H1 (cell line): ENCODE data around the gene FBXO44. TPM values are rescaled to one million over a fixed set of nuclear protein-coding genes. Genes with fewer than 3 reads are reported as not detected.
"Not testable (repeated sequence)": the region's sequence is repeated elsewhere in the genome, so short reads cannot be mapped to it uniquely, and the experiment has no call there.

Source experiments
- CTCF ChIA-PET: fragments of 300-600 bp; sonication (Branson Sonifier 250); formaldehyde crosslinking; loops from one replicate; lab custom pipeline; 2021; ENCODE audit not compliant: partially characterized antibody; lab: Charles Lee
- POLR2A ChIA-PET: fragments of 300-600 bp; sonication (Branson Sonifier 250); formaldehyde crosslinking; loops from one replicate; lab custom pipeline; 2021; ENCODE audit warnings: inconsistent platforms; ENCODE audit not compliant: partially characterized antibody; lab: Charles Lee
- DNase-seq, 2 experiments: peaks; one replicate each; pipeline versions ENCODE4 v3.0.0 to v3.0.0-alpha.2; 2010 to 2022; ENCODE audit warnings: low spot score in 2 of 2, low read depth in 1 of 2, mixed read lengths in 1 of 2
- FAIRE-seq: peaks from 2 replicates; lab custom pipeline; 2011; peaks lifted over from hg19 to GRCh38; lab: Jason Lieb, UNC
- H2AFZ ChIP-seq: 2 replicates; pipeline ENCODE4 v1.8.1; 2012; ENCODE audit warnings: low read length, inconsistent platforms
- H2AK5ac ChIP-seq: 2 replicates; pipeline ENCODE4 v1.6.1; 2013; ENCODE audit warnings: low read depth, low read length
- H2BK120ac ChIP-seq: replicated peaks from 2 replicates; pipeline ENCODE3; 2013; ENCODE audit warnings: low read depth, low read length, inconsistent platforms
- H2BK12ac ChIP-seq: 2 replicates; pipeline ENCODE4 v1.6.1; 2013; ENCODE audit warnings: low read depth, low read length
- H2BK15ac ChIP-seq: 2 replicates; pipeline ENCODE4 v1.6.1; 2013; ENCODE audit warnings: low read length
- H2BK20ac ChIP-seq: 2 replicates; pipeline ENCODE4 v1.6.1; 2013; ENCODE audit warnings: low read length
- H2BK5ac ChIP-seq: 2 replicates; pipeline ENCODE4 v1.6.1; 2013; ENCODE audit warnings: low read depth, low read length
- H3K14ac ChIP-seq: 2 replicates; pipeline ENCODE4 v1.6.1; 2013; ENCODE audit warnings: inconsistent platforms; ENCODE audit not compliant: insufficient read length
- H3K18ac ChIP-seq: 2 replicates; pipeline ENCODE4 v1.6.1; 2013; ENCODE audit warnings: low read length; ENCODE audit errors: extremely low read depth
- H3K23ac ChIP-seq: 2 replicates; pipeline ENCODE4 v1.6.1; 2013; ENCODE audit warnings: inconsistent platforms; ENCODE audit not compliant: insufficient read length
- H3K23me2 ChIP-seq: 2 replicates; pipeline ENCODE4 v1.6.1; 2013; ENCODE audit warnings: low read depth, low read length
- H3K27ac ChIP-seq: 2 replicates; pipeline ENCODE4 v1.6.1; 2011; ENCODE audit warnings: low read depth, low read length, inconsistent platforms
- H3K27me3 ChIP-seq, 4 experiments: replicated peaks in 1 of 4; 1 replicate in 1 of 4; 2 replicates in 3 of 4; pipeline versions ENCODE4 v1.6.1 to v1.8.1; 2011 to 2013; ENCODE audit warnings: low read length in 3 of 4, mild to moderate bottlenecking in 3 of 4, inconsistent platforms in 2 of 4, mixed read lengths in 2 of 4, moderate library complexity in 1 of 4; ENCODE audit not compliant: control insufficient read depth in 3 of 4, insufficient read depth in 3 of 4; ENCODE audit errors: extremely low read depth in 1 of 4
- H3K36me3 ChIP-seq, 4 experiments: 2 replicates each; pipeline versions ENCODE4 v1.6.1 to v1.8.1; 2011 to 2013; ENCODE audit warnings: mild to moderate bottlenecking in 4 of 4, low read length in 3 of 4, moderate library complexity in 2 of 4, control low read depth in 1 of 4, inconsistent platforms in 1 of 4; ENCODE audit not compliant: insufficient read depth in 4 of 4, control insufficient read depth in 2 of 4
- H3K4ac ChIP-seq: replicated peaks from 2 replicates; pipeline ENCODE3; 2013; ENCODE audit warnings: low read length, low read depth, mixed read lengths, inconsistent platforms; ENCODE audit not compliant: insufficient read length
- H3K4me1 ChIP-seq, 4 experiments: replicated peaks in 1 of 4; 1 replicate in 1 of 4; 2 replicates in 3 of 4; pipeline versions ENCODE4 v1.6.1 to v1.8.1; 2011 to 2013; ENCODE audit warnings: low read length in 3 of 4, inconsistent platforms in 2 of 4, mixed read lengths in 1 of 4; ENCODE audit not compliant: insufficient read depth in 4 of 4, control insufficient read depth in 3 of 4
- H3K4me2 ChIP-seq, 2 experiments: 2 replicates each; pipeline versions ENCODE4 v1.6.1 to v1.8.1; 2011 to 2013; ENCODE audit warnings: low read depth in 2 of 2, low read length in 2 of 2, control low read depth in 1 of 2, inconsistent platforms in 1 of 2, mild to moderate bottlenecking in 1 of 2; ENCODE audit not compliant: insufficient read depth in 1 of 2
- H3K4me3 ChIP-seq, 4 experiments: fragments of 200-600, 300-600 bp in 1 of 4; sonication (generic), shearing (Covaris generic), sonication (Bioruptor Twin) in 1 of 4; 2 replicates each; pipeline versions ENCODE4 v1.5.1 to v1.8.1; 2011 to 2016; ENCODE audit warnings: low read length in 4 of 4, low read depth in 3 of 4, control low read depth in 2 of 4, inconsistent platforms in 2 of 4, mild to moderate bottlenecking in 2 of 4, mixed read lengths in 1 of 4, moderate library complexity in 1 of 4; ENCODE audit not compliant: insufficient read depth in 2 of 4; ENCODE audit errors: extremely low read depth in 1 of 4
- H3K56ac ChIP-seq: replicated peaks from 2 replicates; pipeline ENCODE3; 2013; ENCODE audit warnings: low read depth, mild to moderate bottlenecking, mixed read lengths, low read length, inconsistent platforms; ENCODE audit not compliant: insufficient read length
- H3K79me1 ChIP-seq: 2 replicates; pipeline ENCODE4 v1.6.1; 2013; ENCODE audit warnings: low read depth, low read length, control low read depth
- H3K79me2 ChIP-seq, 2 experiments: 2 replicates each; pipeline versions ENCODE4 v1.6.1 to v1.8.1; 2012 to 2013; ENCODE audit warnings: low read length in 2 of 2, mild to moderate bottlenecking in 2 of 2, inconsistent platforms in 1 of 2; ENCODE audit not compliant: insufficient read depth in 2 of 2, control insufficient read depth in 1 of 2
- H3K9ac ChIP-seq, 4 experiments: replicated peaks in 1 of 4; 1 replicate in 1 of 4; 2 replicates in 3 of 4; pipeline versions ENCODE4 v1.6.1 to v1.8.1; 2011 to 2013; ENCODE audit warnings: low read depth in 3 of 4, low read length in 3 of 4, control low read depth in 2 of 4, mild to moderate bottlenecking in 2 of 4, moderate library complexity in 2 of 4, inconsistent platforms in 1 of 4; ENCODE audit errors: extremely low read depth in 1 of 4
- H3K9me3 ChIP-seq, 2 experiments: 2 replicates each; pipeline versions ENCODE4 v1.6.1 to v1.8.1; 2012 to 2013; ENCODE audit warnings: mild to moderate bottlenecking in 2 of 2, moderate library complexity in 2 of 2, control low read depth in 1 of 2, inconsistent platforms in 1 of 2, low read depth in 1 of 2, low read length in 1 of 2, mixed read lengths in 1 of 2; ENCODE audit not compliant: insufficient read depth in 2 of 2
- H4K20me1 ChIP-seq, 2 experiments: replicated peaks in 1 of 2; 2 replicates each; pipeline versions ENCODE3 to v1.8.1; 2011 to 2013; ENCODE audit warnings: inconsistent platforms in 2 of 2, low read length in 2 of 2, mild to moderate bottlenecking in 1 of 2; ENCODE audit not compliant: insufficient read depth in 2 of 2, control insufficient read depth in 1 of 2
- H4K5ac ChIP-seq: 2 replicates; pipeline ENCODE4 v1.6.1; 2013; ENCODE audit warnings: low read length, low read depth, mixed read lengths, inconsistent platforms; ENCODE audit not compliant: insufficient read length
- H4K8ac ChIP-seq: 2 replicates; pipeline ENCODE4 v1.8.0; 2013; ENCODE audit warnings: mild to moderate bottlenecking, moderate library complexity, low read length, inconsistent platforms; ENCODE audit not compliant: insufficient read depth; ENCODE audit errors: extremely low read depth
- H4K91ac ChIP-seq: replicated peaks from 2 replicates; pipeline ENCODE3; 2013; ENCODE audit warnings: low read length, mixed read lengths, inconsistent platforms; ENCODE audit not compliant: insufficient read length
- WGBS, 2 experiments: shearing (Covaris generic) in 1 of 2; methylation state at CpG; one replicate each; pipeline versions ENCODE4 v1.1.6 to v1.1.7; 2013 to 2015; ENCODE audit warnings: low lambda C conversion rate in 2 of 2, mixed read lengths in 2 of 2, inconsistent platforms in 1 of 2, low coverage in 1 of 2, missing lambda C conversion rate in 1 of 2; ENCODE audit not compliant: insufficient replicate concordance in 2 of 2, insufficient coverage in 1 of 2, insufficient read length in 1 of 2; ENCODE audit errors: extremely low coverage in 1 of 2, missing lambda C conversion rate in 1 of 2; 5-methylcytosine and 5-hydroxymethylcytosine counted together
- polyA plus RNA-seq, 7 experiments: library from polyadenylated mRNA; depleted of rRNA in 3 of 7; stranded (reverse) in 5 of 7; unstranded in 2 of 7; fragments of >200 nt in 5 of 7; fragments of 200-250 nt in 2 of 7; gene quantifications; 1 replicate in 5 of 7; 2 replicates in 1 of 7; 4 replicates in 1 of 7; pipeline versions ENCODE4 v1.2.1 to v1.2.3, GENCODE V29; 2011 to 2013; ENCODE audit warnings: missing spikeins in 2 of 7, mixed read lengths in 2 of 7
- total RNA-seq: library from RNA; stranded (reverse); fragmentation: NEBNext Ultra II Directional; extraction: Animal tissue kit (Norgen Biotek cat#: 25700); gene quantifications from 2 replicates; pipeline ENCODE4 v1.2.1, GENCODE V29; 2021

FBXO44 gene
- total and polyA plus RNA-seq, 2 of the 8 experiments (the other 6 are each of a cell fraction or from before 2014, with no cell fraction given), result 27.0 to 27.2 TPM

- not testable (repeated sequence) for FAIRE-seq, H3K14ac ChIP-seq, H3K27ac ChIP-seq, H2BK5ac ChIP-seq, H3K79me1 ChIP-seq, H3K27me3 ChIP-seq, H3K4ac ChIP-seq, H3K9ac ChIP-seq, H2BK120ac ChIP-seq, H3K23me2 ChIP-seq, H4K20me1 ChIP-seq, DNase-seq, H3K4me1 ChIP-seq, H2BK12ac ChIP-seq, H3K36me3 ChIP-seq, H3K4me2 ChIP-seq, H3K18ac ChIP-seq, H4K5ac ChIP-seq, H3K56ac ChIP-seq, H3K79me2 ChIP-seq, H2AFZ ChIP-seq, H2AK5ac ChIP-seq, H4K91ac ChIP-seq, H3K4me3 ChIP-seq, H2BK15ac ChIP-seq, H3K23ac ChIP-seq, H3K9me3 ChIP-seq, H4K8ac ChIP-seq, H2BK20ac ChIP-seq
- CTCF ChIA-PET, result interaction anchor here (0.5 to 1.2 kb wide), 2 partner anchors 11 to 70 kb away, joined by 3 to 4 read pairs; no protein-coding TSS in a partner anchor
- WGBS, 2 experiments, result 90% methylated on average over 19 of the region's 37 CpGs; no CpG with 5 or more reads in 1 of the 2 experiments
- POLR2A ChIA-PET, result interaction anchor here (1.4 kb wide), 1 partner anchor 29 kb away, joined by 3 read pairs; no protein-coding TSS in a partner anchor
Observed at GRCh38 chr1:11608596-11609130, 46.0 kb upstream of the FBXO44 start.

- not testable (repeated sequence) for H2AK5ac ChIP-seq, H2BK5ac ChIP-seq, H3K14ac ChIP-seq, H3K4me3 ChIP-seq, H3K4me1 ChIP-seq, H2BK120ac ChIP-seq, H3K27ac ChIP-seq, H4K91ac ChIP-seq, H3K4me2 ChIP-seq, H3K4ac ChIP-seq, H3K79me2 ChIP-seq, H2BK15ac ChIP-seq, H3K27me3 ChIP-seq, H3K36me3 ChIP-seq, H3K23ac ChIP-seq, H3K79me1 ChIP-seq, H4K5ac ChIP-seq, H3K18ac ChIP-seq, H2AFZ ChIP-seq, H3K56ac ChIP-seq, H3K9me3 ChIP-seq, H3K9ac ChIP-seq, H4K20me1 ChIP-seq, DNase-seq, H2BK20ac ChIP-seq, H2BK12ac ChIP-seq, H4K8ac ChIP-seq, H3K23me2 ChIP-seq, FAIRE-seq
- 96% methylated on average over 7 of the region's 13 CpGs; no CpG with 5 or more reads in 1 of the 2 experiments for WGBS, 2 experiments
- ChIA-PET POLR2A (interaction anchor here (0.8 to 1.0 kb wide), 2 partner anchors 11 to 15 kb away, joined by 3 read pairs; no protein-coding TSS in a partner anchor), CTCF (interaction anchor here (1.4 to 4.9 kb wide), 3 partner anchors 9 to 37 kb away, joined by 3 to 32 read pairs (median 12); no protein-coding TSS in a partner anchor)
Observed at GRCh38 chr1:11609378-11609777, 45.3 kb upstream of the FBXO44 start.
